Uterus (tissue), 4 donors: ENCODE data around the gene SLC30A7. TPM values are rescaled to one million over a fixed set of nuclear protein-coding genes. Genes with fewer than 3 reads are reported as not detected.
A peak's percentile ranks its signal among the peaks of the same experiment; 100 is the strongest.

Experiments
- DNase-seq, 2 donors: peaks; one replicate each; pipeline ENCODE4 v3.0.0-alpha.2; 2019 to 2020
- H3K27ac ChIP-seq, 2 donors: fragments of 200-600 bp; sonication (generic); 1 replicate in 1 of 2; 2 replicates in 1 of 2; pipeline ENCODE4 v1.5.1; 2016 to 2018
- H3K27me3 ChIP-seq, 2 donors: fragments of 200-600 bp; sonication (generic); one replicate each; pipeline ENCODE4 v1.5.1; 2018 to 2019; ENCODE audit warnings: control low read depth in 1 of 2
- H3K36me3 ChIP-seq, 2 donors: fragments of 200-600 bp; sonication (generic); one replicate each; pipeline ENCODE4 v1.5.1; 2019; ENCODE audit warnings: control low read depth in 1 of 2
- H3K4me1 ChIP-seq, 2 donors: fragments of 200-600 bp; sonication (generic); one replicate each; pipeline ENCODE4 v1.5.1; 2018 to 2019; ENCODE audit warnings: control low read depth in 1 of 2
- H3K4me3 ChIP-seq, 2 donors: fragments of 200-600 bp; sonication (generic); 1 replicate in 1 of 2; 2 replicates in 1 of 2; pipeline ENCODE4 v1.5.1; 2018 to 2019; ENCODE audit warnings: mild to moderate bottlenecking in 1 of 2
- H3K9me3 ChIP-seq, 2 donors: fragments of 200-600 bp; sonication (generic); one replicate each; pipeline ENCODE4 v1.5.1; 2019; ENCODE audit warnings: control low read depth in 1 of 2
- POLR2A ChIP-seq, 2 donors: fragments of 450-650 bp; IDR thresholded peaks; one replicate each; pipeline ENCODE4 v1.6.1; 2016; ENCODE audit warnings: antibody characterized with exemption in 2 of 2, mild to moderate bottlenecking in 1 of 2, moderate library complexity in 1 of 2
- intact Hi-C: fragments of 100-400 bp; cut with DNase I; formaldehyde crosslinking; loops from one replicate; pipeline ENCODE4 v1.15.1; 2023; ENCODE audit warnings: low total_unique reads
- total RNA-seq, 4 donors: library from RNA; depleted of rRNA in 3 of 4; stranded (reverse); fragments of >200 nt in 3 of 4; gene quantifications; one replicate each; pipeline versions ENCODE4 v1.1.0 to v1.2.4, GENCODE V29; 2014 to 2023
- TF ChIP-seq, protein P1 (sequence below), 4 experiments: fragments of 200-600 bp in 2 of 4; fragments of 450-650 bp in 2 of 4; sonication (generic) in 2 of 4; IDR thresholded peaks; one replicate each; pipeline ENCODE4 v1.5.1; 2016 to 2019; ENCODE audit warnings: antibody characterized with exemption in 4 of 4, mild to moderate bottlenecking in 2 of 4, moderate library complexity in 1 of 4
- donor health status: DM: yes; HTN: yes; CAD: no.

The SLC30A7 gene
- total RNA-seq, 4 donors from 2014 or later: 15.1 to 53.0 (median 22.8) TPM

GRCh38 chr1:101000131-101000873 is 104.4 kb downstream of the SLC30A7 start:
- Histone ChIP-seq H3K27me3 (no peaks in the 10 kb centered on the region), H3K4me3 (no peak overlapping the region), H3K9me3 (no peaks in the 10 kb centered on the region), H3K36me3 (no peaks in the 10 kb centered on the region), H3K27ac (no peak overlapping the region), H3K4me1 (no peaks in the 10 kb centered on the region)
- intact Hi-C loops: no loop called here
- no peak for DNase-seq
- TF ChIP-seq POLR2A (IDR thresholded peaks at IDR 0.05): no peak
- TF ChIP-seq, protein P1, sequence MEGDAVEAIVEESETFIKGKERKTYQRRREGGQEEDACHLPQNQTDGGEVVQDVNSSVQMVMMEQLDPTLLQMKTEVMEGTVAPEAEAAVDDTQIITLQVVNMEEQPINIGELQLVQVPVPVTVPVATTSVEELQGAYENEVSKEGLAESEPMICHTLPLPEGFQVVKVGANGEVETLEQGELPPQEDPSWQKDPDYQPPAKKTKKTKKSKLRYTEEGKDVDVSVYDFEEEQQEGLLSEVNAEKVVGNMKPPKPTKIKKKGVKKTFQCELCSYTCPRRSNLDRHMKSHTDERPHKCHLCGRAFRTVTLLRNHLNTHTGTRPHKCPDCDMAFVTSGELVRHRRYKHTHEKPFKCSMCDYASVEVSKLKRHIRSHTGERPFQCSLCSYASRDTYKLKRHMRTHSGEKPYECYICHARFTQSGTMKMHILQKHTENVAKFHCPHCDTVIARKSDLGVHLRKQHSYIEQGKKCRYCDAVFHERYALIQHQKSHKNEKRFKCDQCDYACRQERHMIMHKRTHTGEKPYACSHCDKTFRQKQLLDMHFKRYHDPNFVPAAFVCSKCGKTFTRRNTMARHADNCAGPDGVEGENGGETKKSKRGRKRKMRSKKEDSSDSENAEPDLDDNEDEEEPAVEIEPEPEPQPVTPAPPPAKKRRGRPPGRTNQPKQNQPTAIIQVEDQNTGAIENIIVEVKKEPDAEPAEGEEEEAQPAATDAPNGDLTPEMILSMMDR (IDR thresholded peaks at IDR 0.05): no peak

GRCh38 chr1:101002551-101002950 is 106.7 kb downstream of the SLC30A7 start:
- intact Hi-C loops: no loop called here
- H3K27me3 ChIP-seq: no peaks in the 10 kb centered on the region
- no peaks in the 10 kb centered on the region for H3K4me1 ChIP-seq
- H3K27ac ChIP-seq: peak overlapping the region in 1 of 2 donors; percentile 14
- no peaks in the 10 kb centered on the region for H3K36me3 ChIP-seq
- TF ChIP-seq, protein P1 (IDR thresholded peaks at IDR 0.05): no peak
- no peak for TF ChIP-seq POLR2A (IDR thresholded peaks at IDR 0.05)
- no peak overlapping the region for H3K4me3 ChIP-seq
- no peak for DNase-seq
- H3K9me3 ChIP-seq: no peaks in the 10 kb centered on the region

- H3K9me3 ChIP-seq: no peaks in the 10 kb centered on the region
- TF ChIP-seq, protein P1 (IDR thresholded peaks at IDR 0.05): no peak
- no peak for TF ChIP-seq POLR2A (IDR thresholded peaks at IDR 0.05)
- H3K36me3 ChIP-seq: no peaks in the 10 kb centered on the region
- H3K27ac ChIP-seq: peak overlapping the region in 1 of 2 donors; percentile 14
- no peaks in the 10 kb centered on the region for H3K27me3 ChIP-seq
- no peak overlapping the region for H3K4me3 ChIP-seq
- no peak for DNase-seq
- no peaks in the 10 kb centered on the region for H3K4me1 ChIP-seq
- intact Hi-C loops: no loop called here
Measured at GRCh38 chr1:101003012-101003650, 107.2 kb downstream of the SLC30A7 start.

DNA sequence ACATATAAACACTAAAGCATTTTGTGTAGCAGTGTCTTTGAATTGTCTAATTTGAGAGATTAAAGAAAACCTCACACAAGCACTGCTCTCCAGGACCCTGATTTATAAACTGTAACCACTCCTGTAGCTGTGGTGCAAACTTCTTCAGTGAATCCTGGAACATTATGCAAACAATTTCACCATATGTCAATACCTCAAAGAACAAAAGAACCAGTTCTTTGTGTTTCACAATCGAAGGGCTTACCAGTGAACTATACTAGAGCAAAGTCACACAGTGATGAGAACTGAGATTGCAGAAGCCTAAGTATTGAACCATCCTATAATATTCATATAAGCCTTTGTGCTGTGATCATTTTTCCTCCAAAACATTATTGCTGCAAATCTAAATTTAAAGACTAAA is 108.2 kb downstream of the SLC30A7 start:
- intact Hi-C loops: no loop called here
- Histone ChIP-seq H3K36me3 (no peaks in the 10 kb centered on the region), H3K27ac (no peak overlapping the region), H3K4me3 (no peak overlapping the region), H3K9me3 (no peaks in the 10 kb centered on the region), H3K27me3 (no peaks in the 10 kb centered on the region), H3K4me1 (no peaks in the 10 kb centered on the region)
- TF ChIP-seq, protein P1 (IDR thresholded peaks at IDR 0.05): no peak
- no peak for TF ChIP-seq POLR2A (IDR thresholded peaks at IDR 0.05)
- no peak for DNase-seq

GRCh38 chr1:101004670-101005069 is 108.8 kb downstream of the SLC30A7 start:
- Histone ChIP-seq H3K4me3 (no peak overlapping the region), H3K27ac (no peak overlapping the region), H3K9me3 (no peaks in the 10 kb centered on the region), H3K36me3 (no peaks in the 10 kb centered on the region), H3K4me1 (no peaks in the 10 kb centered on the region), H3K27me3 (no peaks in the 10 kb centered on the region)
- DNase-seq: no peak
- intact Hi-C loops: no loop called here
- TF ChIP-seq POLR2A (IDR thresholded peaks at IDR 0.05): no peak
- TF ChIP-seq, protein P1 (IDR thresholded peaks at IDR 0.05): no peak
